ENCODE measurements around the gene TMEM225B.
"Not testable (repeated sequence)": the region's sequence is repeated elsewhere in the genome, so short reads cannot be mapped to it uniquely, and the experiment has no call there.

DNA sequence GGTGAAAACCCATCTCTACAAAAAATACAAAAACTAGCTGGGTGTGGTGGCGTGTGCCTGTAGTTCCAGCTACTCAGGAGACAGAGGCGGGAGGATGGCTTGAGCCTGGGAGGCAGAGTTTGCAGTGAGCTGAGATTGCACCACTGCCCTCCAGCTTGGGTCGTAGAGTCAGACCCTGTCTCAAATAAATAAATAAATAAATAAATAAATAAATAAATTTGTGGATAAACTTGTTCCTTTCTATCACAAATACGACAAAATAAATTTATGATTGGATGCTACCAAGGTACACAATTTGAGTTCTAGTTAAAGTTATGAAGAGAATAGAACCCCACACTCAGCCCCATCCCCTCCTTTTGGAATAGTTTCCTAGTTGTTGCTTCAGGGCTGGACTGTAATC, 55.2 kb downstream of the TMEM225B start:
- not testable (repeated sequence) for TF ChIP-seq POLR2A, POLR2AphosphoS5 (IDR thresholded peaks at IDR 0.05; ENCODE audit: low read depth, low read length)
